Mesothelial cell of epicardium (in vitro differentiated cells): ENCODE results near the gene SNX17. TPM values are rescaled to one million over a fixed set of nuclear protein-coding genes. Genes with fewer than 3 reads are reported as not detected.

Experiments used
- DNase-seq, 2 experiments: peaks; one replicate each; pipeline ENCODE4 v3.0.0; 2021; ENCODE audit warnings: low spot score in 2 of 2; ENCODE audit not compliant: unreplicated experiment in 2 of 2
- H3K27ac Mint-ChIP-seq: 2 replicates; pipeline ENCODE4 v1.8.0; 2021; ENCODE audit warnings: mixed read lengths
- H3K27me3 Mint-ChIP-seq: 2 replicates; pipeline ENCODE4 v1.8.0; 2021; ENCODE audit warnings: low read depth, mixed read lengths
- H3K36me3 Mint-ChIP-seq: 2 replicates; pipeline ENCODE4 v1.8.0; 2021; ENCODE audit warnings: mixed read lengths
- H3K4me1 Mint-ChIP-seq: 2 replicates; pipeline ENCODE4 v1.8.0; 2021; ENCODE audit warnings: mixed read lengths
- H3K4me3 Mint-ChIP-seq: 2 replicates; pipeline ENCODE4 v1.8.0; 2021; ENCODE audit warnings: mild to moderate bottlenecking, moderate library complexity, mixed read lengths
- H3K9me3 Mint-ChIP-seq: 2 replicates; pipeline ENCODE4 v1.8.0; 2021; ENCODE audit warnings: mixed read lengths
- CTCF ChIP-seq: fragments of 200-600 bp; sonication (generic); IDR thresholded peaks from one replicate; pipeline ENCODE4 v1.5.0; 2021; ENCODE audit warnings: antibody characterized with exemption; ENCODE audit not compliant: unreplicated experiment
- total RNA-seq: library from RNA; stranded (reverse); gene quantifications from 3 replicates; pipeline ENCODE4 v1.2.1, GENCODE V29; 2021

SNX17 gene
- total RNA-seq, 1 donor from 2014 or later = 88.2 TPM

- Mint-ChIP-seq H3K4me1 (peaks cover 27% of the 10 kb centered on the region), H3K27ac (peak overlapping the region; percentile 75), H3K9me3 (no peaks in the 10 kb centered on the region), H3K4me3 (peak overlapping the region; percentile 14), H3K27me3 (no peaks in the 10 kb centered on the region), H3K36me3 (peaks cover 20% of the 10 kb centered on the region)
- DNase-seq = no peak
- TF ChIP-seq CTCF = no peak
These were observed 2.5 kb downstream of the SNX17 start for GRCh38 chr2:27372937-27373336.

GRCh38 chr2:27373567-27373966 is 3.2 kb downstream of the SNX17 start:
- Mint-ChIP-seq H3K4me1 (peaks cover 27% of the 10 kb centered on the region), H3K27me3 (no peaks in the 10 kb centered on the region), H3K27ac (no peak overlapping the region), H3K9me3 (no peaks in the 10 kb centered on the region), H3K36me3 (peaks cover 20% of the 10 kb centered on the region), H3K4me3 (no peak overlapping the region)
- DNase-seq = no peak
- TF ChIP-seq CTCF = no peak

GRCh38 chr2:27375513-27376099 is 5.2 kb downstream of the SNX17 start:
- no peaks in the 10 kb centered on the region for H3K9me3 Mint-ChIP-seq
- DNase-seq = no peak
- H3K36me3 Mint-ChIP-seq = peaks cover 20% of the 10 kb centered on the region
- peaks cover 30% of the 10 kb centered on the region for H3K4me1 Mint-ChIP-seq
- no peaks in the 10 kb centered on the region for H3K27me3 Mint-ChIP-seq
- no peak for TF ChIP-seq CTCF
- H3K27ac Mint-ChIP-seq = no peak overlapping the region
- H3K4me3 Mint-ChIP-seq = no peak overlapping the region

GRCh38 chr2:27376151-27376865 is 5.9 kb downstream of the SNX17 start:
- no peak overlapping the region for H3K4me3 Mint-ChIP-seq
- H3K27me3 Mint-ChIP-seq = no peaks in the 10 kb centered on the region
- TF ChIP-seq CTCF = no peak
- no peak overlapping the region for H3K27ac Mint-ChIP-seq
- no peak for DNase-seq
- H3K9me3 Mint-ChIP-seq = no peaks in the 10 kb centered on the region
- peaks cover 35% of the 10 kb centered on the region for H3K4me1 Mint-ChIP-seq
- H3K36me3 Mint-ChIP-seq = peaks cover 20% of the 10 kb centered on the region

GRCh38 chr2:27376866-27377617 is 6.6 kb downstream of the SNX17 start:
- no peak overlapping the region for H3K4me3 Mint-ChIP-seq
- no peak overlapping the region for H3K27ac Mint-ChIP-seq
- H3K36me3 Mint-ChIP-seq = peaks cover 20% of the 10 kb centered on the region

More at GRCh38 chr2:27376866-27377617, 6.6 kb downstream of the SNX17 start:
- TF ChIP-seq CTCF = no peak
- Mint-ChIP-seq H3K9me3 (no peaks in the 10 kb centered on the region), H3K27me3 (no peaks in the 10 kb centered on the region), H3K4me1 (peaks cover 33% of the 10 kb centered on the region)
- DNase-seq = no peak
